ENCODE results near the gene IL20. TPM values are rescaled to one million over a fixed set of nuclear protein-coding genes. Genes with fewer than 3 reads are reported as not detected.

IL20 gene
- 0.67 to 5.6 TPM (median 4.7 TPM) in 3 replicates for polyA plus RNA-seq
- 3.1 TPM for polyA plus RNA-seq (2011; ENCODE audit: low read depth)
- 1.2 and 3.1 TPM in 2 replicates for polyA plus RNA-seq (2011; cell fraction: cytosol; rRNA removed)
- 8.0 and 9.2 TPM in 2 replicates for polyA plus RNA-seq (2011; cell fraction: nucleus; rRNA removed)
- 0.45 and 4.9 TPM in 2 replicates for polyA plus RNA-seq (2012; ENCODE audit: low replicate concordance)
- polyA minus RNA-seq, result 0.36 to 2.4 TPM (median 2.1 TPM) in 3 replicates
- 1.7 TPM for polyA minus RNA-seq (2011; cell fraction: cytosol; rRNA and poly(A)+ RNA removed)
- polyA minus RNA-seq (2011; cell fraction: nucleus; rRNA and poly(A)+ RNA removed), result 2.9 and 3.0 TPM in 2 replicates

- peak within 1 kb of the TSS; percentile 53 for H3K9ac ChIP-seq (ENCODE audit: control insufficient read depth, extremely low read depth, insufficient read depth, low read length)
- FAIRE-seq (peak; percentile 97), DNase-seq (ENCODE audit: low read depth, low spot score) (peak; percentile 81)
- no peaks in the 10 kb centered on the region for H3K9me1 ChIP-seq (ENCODE audit: control insufficient read depth, extremely low read depth, insufficient read depth, low read length)
- TF ChIP-seq CTCF (optimal IDR thresholded peaks at IDR 0.05 in 1 of 3, IDR thresholded peaks at IDR 0.05 in 1 of 3, conservative IDR thresholded peaks at IDR 0.05 in 1 of 3; ENCODE audit: extremely low read depth in 1 of 3, insufficient read depth in 2 of 3, low read length in 3 of 3), result peak; percentile 98 to 99 (median 98)
- TF ChIP-seq EZH2 (IDR thresholded peaks at IDR 0.05; ENCODE audit: low read length), result no peak
- peak within 1 kb of the TSS; percentile 77 for H3K27ac ChIP-seq (ENCODE audit: control insufficient read depth, insufficient read depth, low read length)
- H3K79me2 ChIP-seq (ENCODE audit: control insufficient read depth, insufficient read depth, low read length), result no peaks in the 10 kb centered on the region
- H2AFZ ChIP-seq (ENCODE audit: control insufficient read depth, low read length), result no peak within 1 kb of the TSS
- peaks cover 42% of the 10 kb centered on the region for H3K4me1 ChIP-seq (ENCODE audit: control insufficient read depth, extremely low read depth, insufficient read depth, low read length)
- H3K36me3 ChIP-seq (ENCODE audit: control insufficient read depth in 2 of 2, extremely low read depth in 1 of 2, insufficient read depth in 2 of 2, low read length in 2 of 2), result peaks cover 0 to 10% of the 10 kb centered on the region in 2 experiments
- dilution Hi-C loops (cut with MboI; ENCODE audit: extremely low pct_ligation_motif_present, low sequenced_read_pairs), result no loop called here
- H3K4me2 ChIP-seq (ENCODE audit: control insufficient read depth, extremely low read depth, insufficient read depth, low read depth, low read length), result peak within 1 kb of the TSS; percentile 76
- H3K4me3 ChIP-seq (ENCODE audit: control insufficient read depth in 2 of 3, extremely low read depth in 1 of 3, insufficient read depth in 2 of 3, low read depth in 1 of 3, low read length in 3 of 3), result peak within 1 kb of the TSS in 2 of 3 experiments; percentile 4 to 51
- no peaks in the 10 kb centered on the region for H3K27me3 ChIP-seq (ENCODE audit: control insufficient read depth, extremely low read depth, insufficient read depth, low read length)
- H4K20me1 ChIP-seq (ENCODE audit: control insufficient read depth, extremely low read depth, insufficient read depth, low read length), result no peaks in the 10 kb centered on the region
- H3K9me3 ChIP-seq (ENCODE audit: control insufficient read depth, low read depth, low read length), result no peaks in the 10 kb centered on the region
Measured at GRCh38 chr1:206864939-206865671, at the start of gene IL20. Gene IL20, plus strand, starts transcription at chr1:206865623. Its CDS starts 230 bp downstream, at chr1:206865853.

GRCh38 chr1:206816390-206817287 lies 48.8 kb upstream of the IL20 start:
- Histone ChIP-seq H3K79me2 (ENCODE audit: control insufficient read depth, insufficient read depth, low read length) (no peaks in the 10 kb centered on the region), H3K9me3 (ENCODE audit: control insufficient read depth, low read depth, low read length) (no peaks in the 10 kb centered on the region), H3K4me2 (ENCODE audit: control insufficient read depth, extremely low read depth, insufficient read depth, low read depth, low read length) (no peak overlapping the region), H3K4me3 (ENCODE audit: control insufficient read depth in 2 of 3, extremely low read depth in 1 of 3, insufficient read depth in 2 of 3, low read depth in 1 of 3, low read length in 3 of 3) (no peak overlapping the region), H3K9ac (ENCODE audit: control insufficient read depth, extremely low read depth, insufficient read depth, low read length) (no peak overlapping the region), H4K20me1 (ENCODE audit: control insufficient read depth, extremely low read depth, insufficient read depth, low read length) (no peaks in the 10 kb centered on the region), H2AFZ (ENCODE audit: control insufficient read depth, low read length) (no peak overlapping the region), H3K4me1 (ENCODE audit: control insufficient read depth, extremely low read depth, insufficient read depth, low read length) (no peaks in the 10 kb centered on the region), H3K27ac (ENCODE audit: control insufficient read depth, insufficient read depth, low read length) (no peak overlapping the region), H3K36me3 (ENCODE audit: control insufficient read depth in 2 of 2, extremely low read depth in 1 of 2, insufficient read depth in 2 of 2, low read length in 2 of 2) (no peaks in the 10 kb centered on the region), H3K9me1 (ENCODE audit: control insufficient read depth, extremely low read depth, insufficient read depth, low read length) (no peaks in the 10 kb centered on the region), H3K27me3 (ENCODE audit: control insufficient read depth, extremely low read depth, insufficient read depth, low read length) (no peaks in the 10 kb centered on the region)
- FAIRE-seq (no peak), DNase-seq (ENCODE audit: low read depth, low spot score) (no peak)
- no peak for TF ChIP-seq EZH2 (IDR thresholded peaks at IDR 0.05; ENCODE audit: low read length)
- no peak for TF ChIP-seq CTCF (optimal IDR thresholded peaks at IDR 0.05 in 1 of 3, IDR thresholded peaks at IDR 0.05 in 1 of 3, conservative IDR thresholded peaks at IDR 0.05 in 1 of 3; ENCODE audit: extremely low read depth in 1 of 3, insufficient read depth in 2 of 3, low read length in 3 of 3)
- dilution Hi-C loops (cut with MboI; ENCODE audit: extremely low pct_ligation_motif_present, low sequenced_read_pairs), result no loop called here

Measured in keratinocyte (primary cell).